ENCODE data around the gene RNF144B. TPM values are rescaled to one million over a fixed set of nuclear protein-coding genes. Genes with fewer than 3 reads are reported as not detected.

Gene RNF144B
- total and polyA plus RNA-seq, 2 experiments from 2014 or later = 4.2 to 9.0 TPM

GRCh38 chr6:18406955-18407749 is 20.0 kb downstream of the RNF144B start:
- 0 out of 2 replicates have a peak, but pooled peaks cover 5% of the 10 kb centered on the region for H3K79me2 ChIP-seq (replicated peaks; ENCODE audit: insufficient read depth)
- H3K4me3 Mint-ChIP-seq = no peak overlapping the region

More at GRCh38 chr6:18406955-18407749, 20.0 kb downstream of the RNF144B start:
- DNase-seq (ENCODE audit: low spot score) (no peak), ATAC-seq (no peak)
- Histone ChIP-seq H3K27me3 (ENCODE audit: insufficient read depth) (no peaks in the 10 kb centered on the region), H3K27ac (ENCODE audit: low read depth) (no peak overlapping the region), H3K36me3 (ENCODE audit: insufficient read depth) (no peaks in the 10 kb centered on the region), H3K4me1 (ENCODE audit: insufficient read depth) (no peaks in the 10 kb centered on the region), H3F3A (replicated peaks; ENCODE audit: low read depth) (no peaks in the 10 kb centered on the region), H3K9me2 (ENCODE audit: insufficient read depth) (peaks cover 7% of the 10 kb centered on the region; the same call in 1 of the 2 replicates), H2AFZ (no peak overlapping the region), H4K20me1 (replicated peaks; ENCODE audit: insufficient read depth) (no peaks in the 10 kb centered on the region), H3K4me2 (no peak overlapping the region), H3K4me3 (no peak overlapping the region)
- no peak overlapping the region for H3K27ac Mint-ChIP-seq
- no peaks in the 10 kb centered on the region for H3K4me1 Mint-ChIP-seq
- H3K9me3 Mint-ChIP-seq = no peaks in the 10 kb centered on the region; the same call in 2 of the 3 replicates
- no peaks in the 10 kb centered on the region for H3K27me3 Mint-ChIP-seq (ENCODE audit: insufficient read depth, low read depth, poor library complexity)
- H3K36me3 Mint-ChIP-seq (ENCODE audit: low read depth) = peaks cover 4% of the 10 kb centered on the region; the same call in 2 of the 3 replicates
- no peak for TF ChIP-seq EZH2phosphoT487 (IDR thresholded peaks at IDR 0.05; ENCODE audit: unreplicated experiment)
- no peak for TF ChIP-seq STAT1 (IDR thresholded peaks at IDR 0.05; ENCODE audit: unreplicated experiment)
- TF ChIP-seq REST (IDR thresholded peaks at IDR 0.05; ENCODE audit: unreplicated experiment) = no peak
- TF ChIP-seq ZNF331 (CRISPR knock-in tag; IDR thresholded peaks at IDR 0.05; ENCODE audit: low read depth) = no peak
- no peak for TF ChIP-seq CREB1 (CRISPR knock-in tag; IDR thresholded peaks at IDR 0.05; ENCODE audit: low read depth)
- no peak for TF ChIP-seq JUNB (IDR thresholded peaks at IDR 0.05; ENCODE audit: unreplicated experiment)
- TF ChIP-seq EZH2 (IDR thresholded peaks at IDR 0.05; ENCODE audit: low read depth, unreplicated experiment) = no peak
- TF ChIP-seq ZNF462 (CRISPR knock-in tag; IDR thresholded peaks at IDR 0.05) = no peak
- TF ChIP-seq ZNF114 (CRISPR knock-in tag; IDR thresholded peaks at IDR 0.05) = no peak
- no peak for TF ChIP-seq NANOG (IDR thresholded peaks at IDR 0.05; ENCODE audit: borderline replicate concordance)
- TF ChIP-seq CTCF (conservative IDR thresholded peaks at IDR 0.05; ENCODE audit: low read depth in 2 of 2) = no peak
- no peak for TF ChIP-seq POLR2AphosphoS5 (IDR thresholded peaks at IDR 0.05; ENCODE audit: low read depth)
- TF ChIP-seq, protein P1, sequence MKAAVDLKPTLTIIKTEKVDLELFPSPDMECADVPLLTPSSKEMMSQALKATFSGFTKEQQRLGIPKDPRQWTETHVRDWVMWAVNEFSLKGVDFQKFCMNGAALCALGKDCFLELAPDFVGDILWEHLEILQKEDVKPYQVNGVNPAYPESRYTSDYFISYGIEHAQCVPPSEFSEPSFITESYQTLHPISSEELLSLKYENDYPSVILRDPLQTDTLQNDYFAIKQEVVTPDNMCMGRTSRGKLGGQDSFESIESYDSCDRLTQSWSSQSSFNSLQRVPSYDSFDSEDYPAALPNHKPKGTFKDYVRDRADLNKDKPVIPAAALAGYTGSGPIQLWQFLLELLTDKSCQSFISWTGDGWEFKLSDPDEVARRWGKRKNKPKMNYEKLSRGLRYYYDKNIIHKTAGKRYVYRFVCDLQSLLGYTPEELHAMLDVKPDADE (IDR thresholded peaks at IDR 0.05) = no peak
